ENCODE results near the gene CEBPE.
"Not testable (repeated sequence)": the region's sequence is repeated elsewhere in the genome, so short reads cannot be mapped to it uniquely, and the experiment has no call there.

Gene CEBPE

DNA sequence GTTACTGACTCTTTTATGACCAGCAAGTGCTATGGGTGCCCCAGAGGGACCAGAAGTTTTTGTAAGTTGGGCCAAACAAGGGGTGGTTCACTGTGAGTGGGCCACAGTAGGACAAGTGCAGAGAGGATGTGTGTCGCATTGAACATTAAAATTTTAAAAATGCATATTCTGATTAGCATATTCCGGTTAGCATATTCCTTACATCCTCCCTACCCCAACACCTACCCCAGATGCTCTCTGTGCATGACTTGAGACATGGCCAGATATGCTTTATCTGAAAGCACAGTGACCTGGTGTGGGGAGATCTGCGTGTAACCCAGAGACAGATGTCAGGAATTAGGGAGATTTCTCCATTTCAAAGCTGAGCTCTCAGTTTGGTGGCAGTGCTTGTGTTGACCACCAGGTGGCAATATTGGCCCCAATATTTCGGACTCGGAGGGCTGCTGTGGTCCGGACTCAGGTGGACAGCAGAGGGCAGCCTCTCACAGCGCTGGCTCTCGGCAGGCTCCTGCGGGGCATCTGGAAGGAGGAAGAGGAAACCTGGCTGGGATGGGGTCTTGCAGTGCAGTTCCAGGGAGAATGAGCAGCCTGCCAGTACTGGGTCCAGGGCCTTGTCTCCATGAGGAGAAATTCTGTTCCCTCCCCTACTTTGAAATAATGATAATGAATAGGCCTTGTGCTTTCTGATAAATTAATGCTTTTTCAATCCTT is 1.6 kb upstream of the CEBPE start:
- peak; percentile 83 for DNase-seq

DNA sequence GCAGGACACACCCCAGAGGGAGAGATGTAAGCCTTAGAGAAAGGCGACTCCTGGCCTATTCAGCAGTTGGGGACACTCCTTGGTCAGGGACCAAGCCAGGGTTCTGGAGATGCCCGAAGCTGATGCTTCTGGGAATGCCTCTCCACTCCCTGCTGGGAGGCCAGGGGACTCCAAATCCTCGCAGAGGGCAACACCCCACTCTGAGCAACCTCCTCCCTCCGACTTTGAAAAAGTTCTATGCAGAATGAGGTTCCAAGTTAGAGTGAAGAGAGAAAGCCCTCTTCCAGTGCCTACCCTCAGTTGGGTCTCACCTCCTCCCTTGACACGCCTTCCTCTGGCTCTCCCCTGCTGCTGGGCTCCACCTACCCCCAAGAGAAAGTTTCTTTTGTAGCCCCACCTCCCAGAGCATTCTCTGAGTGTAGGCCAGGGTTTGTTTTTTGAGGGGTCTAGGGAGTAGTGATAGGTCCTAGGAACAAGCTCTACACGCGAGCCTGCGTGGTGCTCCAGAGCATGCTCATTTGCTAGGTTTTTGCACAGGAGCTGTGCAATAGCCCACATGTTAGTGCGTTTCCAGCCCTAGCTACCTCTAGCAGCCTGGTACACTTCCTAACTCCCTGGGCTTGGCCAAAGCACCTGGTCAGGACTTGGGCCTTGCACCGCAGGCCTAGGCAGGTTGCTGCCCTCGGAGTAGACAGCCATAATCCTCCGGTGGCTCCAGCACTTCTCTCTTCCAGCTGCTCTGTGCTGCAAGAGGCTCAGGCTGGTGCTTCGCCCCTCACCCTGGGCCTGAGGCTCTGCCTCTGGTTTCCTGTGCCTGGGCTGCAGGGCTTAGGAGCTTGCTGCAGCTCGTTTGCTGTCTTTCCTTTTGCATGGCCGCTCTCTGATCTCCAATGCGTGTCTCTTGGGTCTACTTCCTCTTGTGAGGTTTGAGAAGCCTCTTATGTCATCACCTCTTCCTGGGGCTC is 590 bp upstream of the CEBPE start:
- DNase-seq, result no peak

GRCh38 chr14:23117371-23118020 is 1.6 kb downstream of the CEBPE start:
- no peak for DNase-seq

DNA sequence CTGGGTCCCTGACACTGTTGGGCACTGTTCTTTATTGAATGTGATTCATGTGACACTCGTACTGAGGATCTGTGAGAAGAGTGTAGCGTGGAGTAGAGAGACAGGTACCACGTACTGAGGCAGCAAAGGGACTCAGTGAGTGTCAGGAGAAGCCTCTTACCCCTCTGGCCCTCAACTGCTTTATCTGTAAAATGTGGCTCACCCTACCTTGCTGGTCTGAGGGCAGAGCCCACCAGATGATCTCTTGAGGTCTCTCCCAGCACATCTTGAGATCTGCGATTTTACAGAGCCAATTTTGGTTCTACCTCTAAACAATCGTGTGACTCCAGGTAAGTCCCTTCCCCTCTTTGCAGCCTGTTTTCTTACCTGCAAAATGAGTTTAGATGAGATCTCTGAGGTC is 3.1 kb downstream of the CEBPE start:
- no peak for DNase-seq

GRCh38 chr14:23115039-23115731 is 3.9 kb downstream of the CEBPE start:
- peak; percentile 27 for DNase-seq

DNA sequence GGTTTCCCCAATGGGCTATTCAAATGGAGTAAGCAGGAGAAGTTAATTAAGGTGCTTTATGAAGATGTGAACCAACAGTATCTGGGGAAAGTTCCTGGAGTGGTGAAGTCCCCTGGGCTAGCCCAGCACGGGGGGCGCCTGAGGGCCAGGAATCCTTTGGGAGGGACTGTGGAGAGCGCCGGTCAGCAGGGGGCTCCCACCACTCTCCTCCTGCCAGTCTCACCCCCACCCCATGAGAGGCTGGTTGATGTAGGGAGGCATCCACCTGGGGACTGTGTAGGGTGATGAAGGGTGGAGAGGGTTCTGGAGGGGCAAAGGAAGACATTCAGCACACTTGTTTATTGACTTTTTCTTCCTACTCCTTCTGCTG is 4.4 kb downstream of the CEBPE start:
- no peak for DNase-seq

DNA sequence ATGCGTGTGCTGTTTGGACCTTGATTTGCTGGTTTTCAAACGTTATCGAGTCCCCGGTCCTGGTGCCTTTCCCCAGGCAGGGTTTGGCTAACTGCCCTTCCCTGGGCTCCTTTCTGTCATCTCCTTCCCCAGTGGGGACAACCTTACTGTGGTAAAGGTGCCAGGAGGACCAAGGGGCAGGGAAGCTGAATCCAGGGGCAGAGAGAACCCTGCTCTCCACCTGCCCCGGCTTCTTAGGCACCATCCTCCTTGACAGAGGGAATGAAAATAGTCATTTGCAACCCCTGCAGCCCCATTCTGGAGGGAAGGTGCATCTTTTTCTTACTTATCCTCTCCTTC is 5.0 kb downstream of the CEBPE start:
- DNase-seq, result no peak

GRCh38 chr14:23113431-23114119 is 5.5 kb downstream of the CEBPE start:
- no peak for DNase-seq

- DNase-seq, result no peak
Observed at GRCh38 chr14:23112359-23113178, 6.5 kb downstream of the CEBPE start.

- no peak for DNase-seq
Observed at GRCh38 chr14:23110579-23111365, 8.3 kb downstream of the CEBPE start.

- no peak for DNase-seq
Observed at GRCh38 chr14:23109769-23110168, 9.3 kb downstream of the CEBPE start.

GRCh38 chr14:23108169-23108568 is 10.9 kb downstream of the CEBPE start:
- not testable (repeated sequence) for DNase-seq

DNA sequence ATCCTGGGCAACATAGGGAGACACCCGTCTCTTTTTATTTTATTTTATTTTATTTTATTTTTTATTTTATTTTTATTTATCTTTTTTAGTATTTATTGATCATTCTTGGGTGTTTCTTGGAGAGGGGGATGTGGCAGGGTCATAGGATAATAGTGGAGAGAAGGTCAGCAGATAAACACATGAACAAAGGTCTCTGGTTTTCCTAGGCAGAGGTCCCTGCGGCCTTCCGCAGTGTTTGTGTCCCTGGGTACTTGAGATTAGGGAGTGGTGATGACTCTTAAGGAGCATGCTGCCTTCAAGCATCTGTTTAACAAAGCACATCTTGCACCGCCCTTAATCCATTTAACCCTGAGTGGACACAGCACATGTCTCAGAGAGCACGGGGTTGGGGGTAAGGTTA is 11.4 kb downstream of the CEBPE start:
- not testable (repeated sequence) for DNase-seq

DNA sequence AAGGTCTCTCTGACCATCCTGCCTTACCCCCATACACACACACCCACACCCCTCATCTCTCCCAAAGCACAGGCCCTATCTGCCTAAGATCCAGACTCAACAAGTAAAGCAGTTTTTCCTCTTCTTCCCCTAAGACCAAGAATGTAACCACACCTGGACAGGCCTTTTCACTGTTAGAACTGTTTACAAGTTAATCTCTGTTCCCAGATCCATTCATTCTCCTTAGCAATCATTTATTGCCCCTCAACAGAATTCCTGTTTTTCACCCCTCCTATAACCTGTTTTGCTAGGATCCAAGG is 12.4 kb downstream of the CEBPE start:
- DNase-seq, result no peak

DNA sequence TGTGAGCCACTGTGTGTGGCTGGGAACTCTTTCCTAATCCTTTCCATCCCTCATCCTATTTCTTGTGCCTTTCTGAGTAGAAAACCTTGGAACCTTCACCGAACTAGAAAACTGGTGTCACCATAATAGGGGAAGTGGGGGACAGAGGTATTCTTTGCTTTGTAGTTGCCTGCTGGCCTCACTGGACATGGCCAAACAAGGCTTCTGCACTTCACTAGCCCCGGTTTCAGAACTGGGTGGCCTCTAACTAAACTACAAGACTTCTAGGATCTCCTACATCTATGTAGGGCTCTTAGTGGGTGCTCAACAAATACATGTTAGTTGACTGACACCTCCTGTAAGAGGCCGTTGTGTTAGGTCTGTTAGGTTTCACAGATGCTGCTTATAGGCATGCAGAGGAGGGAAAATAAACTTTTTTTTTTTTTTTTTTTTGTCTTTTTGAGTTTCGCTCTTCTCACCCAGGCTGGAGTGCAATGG is 13.7 kb downstream of the CEBPE start:
- DNase-seq, result no peak

DNA sequence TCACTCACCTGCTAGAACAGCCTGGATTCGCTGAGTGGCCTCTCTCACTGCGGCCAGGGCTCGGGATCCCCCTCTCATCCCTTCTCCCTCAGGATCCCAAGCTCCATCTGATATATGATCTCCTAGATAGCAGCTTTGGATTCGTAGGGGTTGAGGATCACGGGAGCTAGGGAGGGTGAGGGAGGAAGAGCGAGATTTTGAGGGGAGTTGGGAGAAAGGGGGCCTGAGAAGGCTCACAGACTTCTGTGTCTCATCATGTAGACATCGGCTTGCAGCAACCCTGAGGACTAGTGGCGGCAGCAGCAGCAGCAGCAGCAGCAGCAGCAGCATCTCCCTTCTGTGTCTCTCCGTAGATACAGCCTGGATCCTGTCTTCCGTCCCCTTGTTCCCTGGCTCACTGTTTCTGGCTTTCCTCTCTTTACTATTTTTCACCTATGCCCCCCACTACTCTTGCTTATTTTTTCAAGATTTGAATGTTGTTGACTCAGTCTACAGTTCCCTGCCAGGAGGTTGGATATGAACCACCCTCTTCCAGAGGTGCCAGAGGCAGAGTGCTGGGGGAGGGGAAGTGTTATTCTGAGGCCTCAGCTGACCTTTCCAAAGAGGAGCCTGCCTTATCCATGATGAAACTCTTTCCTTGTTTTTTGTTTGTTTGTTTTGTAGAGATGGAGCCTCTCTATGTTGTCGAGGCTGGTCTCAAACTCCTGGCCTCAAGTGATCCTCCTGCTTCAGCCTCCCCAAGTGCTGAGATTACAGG is 14.3 kb downstream of the CEBPE start, which contains the start of gene CIROP:
Gene CIROP, minus strand, starts transcription at position 399 of the 757 bp plus-strand sequence. Its CDS starts 69 bp downstream, at position 330.
- DNase-seq, result no peak

DNA sequence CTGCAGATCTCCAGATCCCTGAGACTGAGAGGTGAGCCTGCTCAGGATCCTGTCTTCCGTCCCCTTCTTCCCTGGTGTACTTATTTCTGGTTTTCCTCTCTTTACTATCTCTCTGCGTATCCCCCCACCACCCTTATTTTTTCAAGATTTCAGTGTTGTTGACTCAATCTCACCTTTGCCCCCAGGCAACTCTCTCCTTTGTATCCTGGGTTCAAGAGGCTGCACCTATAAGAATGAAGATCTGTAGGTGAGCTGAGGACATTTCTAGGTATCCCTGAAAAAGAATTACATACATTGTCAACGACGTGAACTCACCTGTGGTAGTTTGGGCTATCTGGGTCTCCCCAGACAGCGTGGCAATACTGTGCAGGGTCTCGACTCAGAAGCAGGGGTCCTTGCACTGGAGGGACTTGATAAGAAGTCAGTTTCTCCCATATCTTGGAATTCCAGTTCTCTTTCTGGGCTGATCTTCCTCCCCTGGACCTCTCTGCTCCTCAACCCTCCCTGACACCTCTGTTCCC is 14.9 kb downstream of the CEBPE start:
- no peak for DNase-seq

GRCh38 chr14:23103581-23103980 is 15.5 kb downstream of the CEBPE start:
- DNase-seq, result no peak

GRCh38 chr14:23102801-23103200 is 16.3 kb downstream of the CEBPE start:
- no peak for DNase-seq

All from DMS79 (cell line).